Prostate gland (tissue), 2 donors: ENCODE results near the gene C1QTNF6.

Source experiments
- CTCF ChIP-seq, 4 experiments: fragments of 200-600 bp in 2 of 4; fragments of 450-650 bp in 2 of 4; sonication (generic) in 2 of 4; IDR thresholded peaks; 1 replicate in 3 of 4; 2 replicates in 1 of 4; pipeline ENCODE4 v1.5.1; 2016 to 2019; ENCODE audit warnings: antibody characterized with exemption in 4 of 4, mild to moderate bottlenecking in 2 of 4, moderate library complexity in 2 of 4
- POLR2A ChIP-seq: fragments of 450-650 bp; IDR thresholded peaks from one replicate; pipeline ENCODE4 v1.6.1; 2016; ENCODE audit warnings: antibody characterized with exemption, mild to moderate bottlenecking
- POLR2AphosphoS5 ChIP-seq: sonication (generic); formaldehyde crosslinking; IDR thresholded peaks from one replicate; pipeline ENCODE4 v1.6.1; 2017; ENCODE audit warnings: antibody characterized with exemption

GRCh38 chr22:37165066-37165465 lies 23.0 kb downstream of the C1QTNF6 start:
- TF ChIP-seq CTCF (IDR thresholded peaks at IDR 0.05) (no peak), POLR2A (no peak), POLR2AphosphoS5 (no peak)
